ENCODE measurements around the gene LRRTM3.

The LRRTM3 gene

DNA sequence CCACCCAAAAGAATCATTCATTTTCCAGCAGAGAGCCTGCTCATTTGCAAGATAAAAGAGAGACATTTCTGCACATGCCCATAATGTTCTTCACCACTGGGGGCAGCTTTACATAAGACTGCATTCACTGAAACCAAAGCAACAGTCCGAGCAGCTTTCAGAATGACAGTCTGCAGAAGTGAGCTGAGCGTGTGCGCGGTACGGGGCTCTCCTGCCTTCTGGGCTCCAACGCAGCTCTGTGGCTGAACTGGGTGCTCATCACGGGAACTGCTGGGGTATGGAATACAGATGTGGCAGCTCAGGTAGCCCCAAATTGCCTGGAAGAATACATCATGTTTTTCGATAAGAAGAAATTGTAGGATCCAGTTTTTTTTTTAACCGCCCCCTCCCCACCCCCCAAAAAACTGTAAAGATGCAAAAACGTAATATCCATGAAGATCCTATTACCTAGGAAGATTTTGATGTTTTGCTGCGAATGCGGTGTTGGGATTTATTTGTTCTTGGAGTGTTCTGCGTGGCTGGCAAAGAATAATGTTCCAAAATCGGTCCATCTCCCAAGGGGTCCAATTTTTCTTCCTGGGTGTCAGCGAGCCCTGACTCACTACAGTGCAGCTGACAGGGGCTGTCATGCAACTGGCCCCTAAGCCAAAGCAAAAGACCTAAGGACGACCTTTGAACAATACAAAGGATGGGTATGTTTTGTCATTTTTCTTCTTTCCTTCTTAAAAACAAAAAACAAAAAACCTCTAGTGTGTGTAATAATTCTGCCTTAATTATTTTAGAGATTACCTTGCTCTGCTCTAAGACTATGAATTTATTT, at the start of gene LRRTM3:
TSS of gene LRRTM3 (plus strand) at position 141 of the 820 bp plus-strand sequence.
- no peak for DNase-seq

DNA sequence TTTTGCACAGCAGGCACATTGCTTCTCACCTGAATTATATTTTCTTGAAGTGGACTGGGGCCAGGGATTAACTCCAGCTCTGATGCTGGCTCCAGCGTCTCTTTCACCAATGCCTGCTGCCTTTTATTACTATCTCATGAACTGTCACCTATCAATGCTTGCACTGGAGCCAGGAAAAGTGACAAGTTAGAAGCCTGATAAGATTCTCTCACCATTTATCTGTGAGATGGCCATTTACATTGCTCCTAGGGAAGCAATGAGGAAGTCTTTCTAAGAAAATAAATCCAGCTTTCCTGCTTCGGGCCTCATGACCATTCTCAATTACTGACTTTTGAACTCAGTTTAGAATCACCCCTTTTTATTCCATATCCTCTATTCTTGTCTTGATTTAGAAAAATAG, 48.5 kb upstream of the LRRTM3 start:
- DNase-seq, result no peak

DNA sequence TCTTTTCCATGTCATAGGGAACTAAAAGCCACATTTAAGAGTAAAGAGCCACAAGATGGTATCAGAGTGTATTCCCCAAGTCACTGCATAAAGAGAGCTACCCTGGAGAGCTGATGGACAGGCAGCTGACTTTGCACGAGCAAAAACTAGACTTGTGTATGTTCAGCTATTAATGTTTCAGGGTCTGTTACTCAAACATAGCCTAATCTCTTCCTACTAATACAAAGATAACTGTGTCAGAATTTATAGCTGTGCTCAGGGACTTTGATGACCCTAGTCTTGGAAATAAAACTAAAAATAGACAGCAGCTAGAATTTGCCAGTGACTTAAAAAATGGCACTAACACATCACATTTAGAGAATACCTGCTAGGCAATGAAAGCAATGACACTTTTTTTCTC, 45.5 kb upstream of the LRRTM3 start:
- no peak for DNase-seq

DNA sequence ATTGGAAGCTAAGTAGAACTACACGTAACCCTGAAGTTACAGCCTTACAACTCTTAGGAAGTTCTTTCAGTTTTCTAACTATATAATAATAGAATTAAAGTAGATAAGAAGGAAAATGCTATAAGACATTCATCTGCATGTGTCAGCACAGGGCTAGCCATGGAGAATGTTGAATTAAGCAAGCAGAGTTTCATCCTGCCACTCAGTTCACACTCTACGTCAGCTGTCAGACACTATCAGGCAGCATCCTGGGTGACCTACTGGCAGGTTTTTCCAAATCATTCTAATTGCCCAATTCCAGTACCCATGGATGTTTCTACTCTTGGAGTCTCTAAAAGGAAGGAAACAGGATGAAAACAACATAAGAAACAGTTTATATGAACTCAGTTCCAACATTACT, 45.0 kb upstream of the LRRTM3 start:
- DNase-seq, result no peak

DNA sequence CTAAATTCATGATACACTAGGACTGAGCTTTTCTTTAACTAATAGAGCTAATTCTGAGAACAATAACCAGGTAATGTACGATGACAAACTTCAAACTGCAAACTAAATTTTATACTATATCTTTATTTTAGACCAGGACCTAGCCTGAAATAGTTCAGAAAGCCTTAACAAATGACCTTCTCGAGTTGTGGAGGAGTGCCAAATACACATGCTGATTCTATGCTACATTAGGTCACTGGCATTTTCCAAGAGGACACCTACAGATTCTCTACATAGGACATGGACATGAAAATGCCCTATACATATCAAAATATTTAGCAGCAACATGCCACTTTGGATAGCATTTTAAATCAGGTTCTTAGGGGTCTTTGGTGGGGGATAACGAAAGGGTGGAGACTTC, 44.0 kb upstream of the LRRTM3 start:
- no peak for DNase-seq

DNA sequence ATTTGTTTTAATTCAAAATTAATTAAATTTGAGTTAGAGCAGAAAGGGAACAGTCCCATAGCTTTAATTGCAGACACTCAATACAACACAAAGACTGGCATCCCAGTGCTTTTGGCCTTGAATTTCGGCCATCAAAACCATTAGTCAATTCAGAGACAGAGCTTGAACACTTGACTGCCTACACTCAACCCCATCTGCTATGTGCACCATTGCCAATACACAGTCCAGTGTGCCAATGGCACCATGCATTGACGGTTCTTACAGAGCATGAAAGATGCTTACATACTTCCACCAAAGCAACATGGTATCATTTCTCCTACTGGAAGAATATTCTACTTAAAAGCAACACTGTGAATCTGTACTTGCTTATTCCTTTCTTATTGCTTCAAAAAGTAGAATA, 43.6 kb upstream of the LRRTM3 start:
- no peak for DNase-seq

DNA sequence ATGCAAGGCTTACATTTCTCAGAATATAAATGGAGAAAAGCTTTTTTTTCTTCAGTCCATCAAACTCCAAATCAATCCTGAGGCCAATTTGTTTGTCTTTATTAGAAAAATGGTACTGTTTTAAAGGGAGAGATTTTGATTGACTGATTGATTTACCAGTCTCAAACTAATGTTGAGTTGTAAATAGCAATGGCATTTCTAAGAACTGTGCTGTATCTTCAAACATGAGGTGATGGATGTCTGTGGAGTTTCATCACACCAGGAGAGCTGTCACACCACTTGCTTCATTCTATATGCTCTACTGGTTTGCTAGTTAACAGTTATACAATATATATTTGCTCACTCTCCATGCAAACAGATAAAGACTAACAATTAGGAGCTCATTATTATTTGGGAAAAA, 39.0 kb upstream of the LRRTM3 start:
- DNase-seq, result no peak

DNA sequence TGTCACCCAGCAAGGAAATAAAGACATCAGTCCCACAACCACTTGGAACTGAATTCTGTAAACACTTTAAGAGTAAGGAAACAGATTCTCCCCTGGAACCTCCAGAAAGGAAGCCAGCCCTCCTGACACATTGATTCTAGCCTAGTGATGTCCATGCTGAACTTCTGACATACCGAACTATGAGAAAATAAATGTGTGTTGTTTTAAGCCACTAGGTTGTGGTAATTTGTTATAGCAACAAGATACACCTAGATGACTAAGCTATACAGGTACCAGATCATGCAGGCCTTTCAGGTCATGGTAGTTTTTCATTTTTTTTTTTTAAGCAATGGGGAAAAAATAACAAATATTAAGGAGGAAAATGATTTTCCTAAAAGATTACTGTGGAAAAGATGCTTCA, 37.6 kb upstream of the LRRTM3 start:
- DNase-seq, result no peak

DNA sequence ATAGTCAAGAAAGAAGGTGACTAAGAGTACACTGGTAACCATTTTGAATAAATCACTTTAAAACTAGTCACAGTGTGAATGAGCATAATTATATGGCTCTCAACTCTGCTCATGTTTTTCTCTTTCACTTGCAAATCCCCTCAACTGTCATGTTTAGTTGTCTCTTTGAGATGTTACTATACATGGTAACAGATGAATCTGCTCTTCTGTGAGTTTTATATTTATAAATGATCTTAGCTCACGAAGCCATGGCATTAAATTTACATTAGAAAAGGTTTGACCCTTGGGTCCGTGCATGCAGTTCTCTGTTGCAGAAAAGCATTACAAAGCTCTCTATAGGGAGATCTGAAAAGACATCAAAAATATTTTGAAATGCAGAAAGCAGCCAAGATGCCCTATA, 33.0 kb upstream of the LRRTM3 start:
- DNase-seq, result no peak

DNA sequence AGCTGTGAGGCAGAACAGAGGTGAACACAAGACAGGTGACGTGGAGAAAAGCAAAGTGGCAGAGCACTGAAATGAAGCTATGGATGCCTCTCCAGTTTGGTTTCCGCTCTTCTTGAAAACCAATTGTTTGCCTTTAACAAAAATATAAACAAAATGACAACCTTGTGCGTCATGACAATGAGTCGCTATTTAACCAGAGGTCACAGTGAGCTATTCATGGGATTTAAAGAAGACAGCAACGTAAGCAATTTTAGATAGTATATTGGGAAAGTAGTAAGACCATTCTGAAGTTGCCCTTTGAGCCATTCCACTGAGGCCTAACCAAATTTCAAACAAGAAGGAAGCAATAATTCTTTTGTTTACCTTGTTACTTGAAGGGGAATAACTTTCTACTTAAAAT, 15.2 kb upstream of the LRRTM3 start:
- DNase-seq, result no peak

DNA sequence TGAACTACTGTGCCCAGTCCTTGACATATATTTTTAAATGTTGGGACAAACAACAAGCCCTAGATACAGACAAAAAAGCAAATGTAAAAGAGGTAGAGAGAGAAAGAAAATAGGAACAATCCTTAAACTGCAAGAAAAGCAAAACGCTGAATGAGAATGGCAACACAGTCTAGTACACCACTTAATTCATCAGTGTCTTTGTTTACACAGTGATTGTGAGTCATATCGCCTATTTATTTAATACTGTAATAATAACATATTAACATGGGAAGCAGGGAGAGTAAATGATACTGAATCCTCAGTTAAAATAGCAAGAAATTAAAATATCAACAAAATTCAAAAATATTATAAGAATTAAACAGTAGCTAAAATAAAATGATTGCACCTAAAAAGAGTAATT, 9.8 kb upstream of the LRRTM3 start:
- DNase-seq, result no peak

DNA sequence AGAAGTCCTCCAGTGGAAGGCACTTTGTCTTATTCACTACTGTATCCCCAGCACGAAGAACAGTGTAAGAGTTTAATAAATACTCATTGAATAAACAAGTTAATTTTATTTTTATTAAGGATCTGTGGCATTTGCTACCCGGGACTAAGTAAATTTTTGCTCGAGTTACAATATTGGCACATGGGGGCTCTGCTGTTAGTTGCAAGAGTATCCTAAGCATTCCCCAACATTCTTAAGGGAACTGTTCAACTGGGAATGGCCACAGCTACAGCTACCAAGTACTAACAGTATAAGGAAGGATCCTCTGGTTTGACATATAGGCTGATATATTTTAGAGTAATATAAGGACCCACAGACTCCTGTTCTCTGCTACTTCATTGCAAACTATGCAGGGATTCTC, 8.7 kb upstream of the LRRTM3 start:
- no peak for DNase-seq

DNA sequence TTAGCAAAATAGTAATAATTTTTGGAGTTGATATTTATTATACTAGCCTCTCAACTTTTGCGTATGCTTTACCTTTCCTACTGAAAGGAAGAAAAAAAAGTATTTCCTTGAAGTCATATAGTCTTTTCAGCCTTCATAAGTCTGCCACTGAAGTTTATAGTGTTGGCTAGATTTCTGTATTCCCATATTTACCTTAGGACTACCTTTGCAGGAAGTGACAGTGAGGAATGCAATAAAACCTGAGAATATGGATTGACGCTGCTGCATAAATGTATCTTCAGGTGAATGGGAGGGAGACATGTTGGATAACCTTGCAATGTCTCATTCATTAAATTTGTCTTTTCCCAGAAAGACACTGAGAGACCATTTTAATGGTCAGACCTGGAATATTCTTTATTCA, 6.6 kb upstream of the LRRTM3 start:
- no peak for DNase-seq

DNA sequence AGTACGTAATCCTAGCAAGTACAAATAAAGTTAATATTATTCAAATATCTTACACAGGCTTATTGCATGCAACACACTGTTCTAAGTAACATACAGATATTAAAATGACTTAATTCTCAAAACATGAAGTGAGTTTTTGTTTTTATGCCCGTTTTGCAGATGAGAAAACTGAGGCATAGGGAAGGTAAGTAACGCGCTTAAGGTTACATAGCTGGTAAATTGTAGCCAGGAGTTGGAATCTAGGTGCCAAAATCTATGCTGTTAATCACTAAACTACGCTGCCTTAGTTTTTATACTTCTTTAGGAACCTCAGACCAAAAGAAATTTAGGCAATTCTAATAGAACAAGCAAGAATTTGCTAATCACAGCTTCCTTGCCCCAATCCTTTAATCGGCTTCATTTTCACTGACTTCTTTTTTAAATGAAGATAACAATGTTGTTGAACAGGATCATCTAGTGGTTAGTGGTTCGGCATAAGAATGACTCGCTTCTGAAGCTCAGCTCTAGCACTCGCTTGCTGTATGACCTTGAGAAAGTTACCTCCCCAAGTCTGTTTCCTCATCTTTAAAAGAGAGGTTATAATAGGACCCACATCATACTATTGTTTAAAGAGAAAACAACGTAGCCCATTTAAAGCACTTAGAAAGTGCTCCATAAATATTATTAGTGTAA, 1.0 kb upstream of the LRRTM3 start:
- no peak for DNase-seq

DNA sequence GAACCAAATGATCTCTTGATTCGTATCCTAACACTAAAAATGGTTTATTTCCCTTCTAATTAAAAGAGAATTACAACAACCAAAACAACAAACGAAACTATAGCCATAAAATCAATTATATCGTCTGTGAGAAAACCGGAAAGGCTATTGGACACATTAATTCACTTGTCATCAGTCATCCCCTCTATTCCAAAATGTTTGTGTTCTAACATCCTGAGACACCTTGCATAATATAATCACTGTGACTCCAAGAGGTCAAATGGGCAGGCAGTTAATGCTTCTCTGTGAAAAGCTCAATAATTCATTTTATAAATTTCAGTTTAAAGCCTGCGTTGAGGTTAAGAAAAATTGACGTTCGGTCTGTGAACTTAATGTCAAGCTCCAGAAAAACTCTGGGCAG, 463 bp upstream of the LRRTM3 start:
- no peak for DNase-seq

DNA sequence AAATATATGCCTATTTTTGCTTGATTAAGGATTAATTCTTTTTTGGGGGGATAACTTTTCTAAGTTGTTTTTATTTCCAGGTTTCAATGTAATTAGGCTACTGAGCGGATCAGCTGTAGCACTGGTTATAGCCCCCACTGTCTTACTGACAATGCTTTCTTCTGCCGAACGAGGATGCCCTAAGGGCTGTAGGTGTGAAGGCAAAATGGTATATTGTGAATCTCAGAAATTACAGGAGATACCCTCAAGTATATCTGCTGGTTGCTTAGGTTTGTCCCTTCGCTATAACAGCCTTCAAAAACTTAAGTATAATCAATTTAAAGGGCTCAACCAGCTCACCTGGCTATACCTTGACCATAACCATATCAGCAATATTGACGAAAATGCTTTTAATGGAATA, 1.0 kb downstream of the LRRTM3 start:
- no peak for DNase-seq

DNA sequence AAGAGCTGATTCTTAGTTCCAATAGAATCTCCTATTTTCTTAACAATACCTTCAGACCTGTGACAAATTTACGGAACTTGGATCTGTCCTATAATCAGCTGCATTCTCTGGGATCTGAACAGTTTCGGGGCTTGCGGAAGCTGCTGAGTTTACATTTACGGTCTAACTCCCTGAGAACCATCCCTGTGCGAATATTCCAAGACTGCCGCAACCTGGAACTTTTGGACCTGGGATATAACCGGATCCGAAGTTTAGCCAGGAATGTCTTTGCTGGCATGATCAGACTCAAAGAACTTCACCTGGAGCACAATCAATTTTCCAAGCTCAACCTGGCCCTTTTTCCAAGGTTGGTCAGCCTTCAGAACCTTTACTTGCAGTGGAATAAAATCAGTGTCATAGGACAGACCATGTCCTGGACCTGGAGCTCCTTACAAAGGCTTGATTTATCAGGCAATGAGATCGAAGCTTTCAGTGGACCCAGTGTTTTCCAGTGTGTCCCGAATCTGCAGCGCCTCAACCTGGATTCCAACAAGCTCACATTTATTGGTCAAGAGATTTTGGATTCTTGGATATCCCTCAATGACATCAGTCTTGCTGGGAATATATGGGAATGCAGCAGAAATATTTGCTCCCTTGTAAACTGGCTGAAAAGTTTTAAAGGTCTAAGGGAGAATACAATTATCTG, 1.6 kb downstream of the LRRTM3 start:
- DNase-seq, result no peak

DNA sequence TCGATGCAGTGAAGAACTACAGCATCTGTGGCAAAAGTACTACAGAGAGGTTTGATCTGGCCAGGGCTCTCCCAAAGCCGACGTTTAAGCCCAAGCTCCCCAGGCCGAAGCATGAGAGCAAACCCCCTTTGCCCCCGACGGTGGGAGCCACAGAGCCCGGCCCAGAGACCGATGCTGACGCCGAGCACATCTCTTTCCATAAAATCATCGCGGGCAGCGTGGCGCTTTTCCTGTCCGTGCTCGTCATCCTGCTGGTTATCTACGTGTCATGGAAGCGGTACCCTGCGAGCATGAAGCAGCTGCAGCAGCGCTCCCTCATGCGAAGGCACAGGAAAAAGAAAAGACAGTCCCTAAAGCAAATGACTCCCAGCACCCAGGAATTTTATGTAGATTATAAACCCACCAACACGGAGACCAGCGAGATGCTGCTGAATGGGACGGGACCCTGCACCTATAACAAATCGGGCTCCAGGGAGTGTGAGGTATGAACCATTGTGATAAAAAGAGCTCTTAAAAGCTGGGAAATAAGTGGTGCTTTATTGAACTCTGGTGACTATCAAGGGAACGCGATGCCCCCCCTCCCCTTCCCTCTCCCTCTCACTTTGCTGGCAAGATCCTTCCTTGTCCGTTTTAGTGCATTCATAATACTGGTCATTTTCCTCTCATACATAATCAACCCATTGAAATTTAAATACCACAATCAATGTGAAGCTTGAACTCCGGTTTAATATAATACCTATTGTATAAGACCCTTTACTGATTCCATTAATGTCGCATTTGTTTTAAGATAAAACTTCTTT, 2.3 kb downstream of the LRRTM3 start:
- no peak for DNase-seq

DNA sequence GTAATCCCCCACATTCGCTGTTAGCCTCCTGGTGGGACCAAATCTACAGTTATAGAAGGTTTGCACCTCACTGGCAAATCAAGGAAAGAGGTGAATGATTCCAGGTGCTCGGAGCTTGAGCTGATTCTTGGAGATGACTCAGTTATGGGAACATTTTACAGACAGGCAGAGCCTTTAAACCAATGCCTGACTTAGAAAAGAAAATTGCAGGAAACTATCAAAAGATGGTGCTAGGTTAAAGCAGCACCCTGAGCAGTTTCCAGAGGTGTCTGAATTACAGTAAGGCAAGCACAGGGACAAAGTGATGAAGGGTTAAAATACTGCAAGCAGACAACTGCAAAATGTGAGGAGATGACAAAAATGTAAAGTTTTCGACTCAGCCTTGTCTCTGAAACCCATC, 2.9 kb downstream of the LRRTM3 start:
- no peak for DNase-seq

DNA sequence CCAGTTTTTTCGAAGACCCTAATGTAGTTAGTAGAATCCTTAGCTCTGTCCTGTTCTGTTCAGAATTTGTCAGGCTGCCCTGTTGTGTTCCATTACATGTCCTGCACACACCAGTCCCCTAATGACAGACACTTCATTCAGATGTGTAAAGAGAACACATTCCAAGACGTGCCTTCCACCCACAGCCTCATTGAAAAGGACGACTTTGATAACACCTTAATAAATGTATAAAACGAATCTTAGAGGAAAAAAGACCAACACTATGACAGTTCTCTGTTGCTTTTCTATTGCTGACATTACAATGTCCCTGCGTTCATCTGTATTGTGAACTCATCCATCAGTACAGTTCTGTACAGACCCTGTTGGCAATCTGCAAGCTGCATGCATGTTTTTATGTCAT, 3.5 kb downstream of the LRRTM3 start:
- DNase-seq, result no peak

DNA sequence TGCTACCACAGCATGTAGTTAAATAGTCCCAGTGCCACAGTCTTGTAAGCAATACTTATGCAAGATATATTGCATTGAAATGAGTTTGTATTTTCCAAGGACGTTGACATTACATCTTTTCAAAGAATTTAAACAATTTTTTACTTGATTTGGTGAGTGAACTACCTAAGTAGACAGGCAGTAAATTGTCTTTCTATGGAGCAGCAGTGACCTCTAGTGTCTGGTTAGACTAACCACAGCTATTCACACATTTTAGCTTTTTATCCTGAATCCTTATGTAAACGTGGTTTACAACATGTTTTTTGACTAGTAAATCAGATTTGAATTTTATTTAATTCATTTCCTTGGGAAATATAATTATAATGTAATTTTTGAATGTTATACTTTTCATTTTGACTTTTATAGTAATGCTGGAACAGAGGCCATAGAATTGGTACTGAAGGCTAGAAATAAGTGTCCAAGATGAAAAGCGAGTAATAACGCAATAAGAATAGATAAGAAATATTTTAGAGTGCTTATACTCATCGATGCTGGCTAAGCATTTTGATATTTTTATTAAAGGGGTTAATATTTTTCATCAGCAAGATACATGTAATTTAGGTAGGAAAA, 5.6 kb downstream of the LRRTM3 start:
- DNase-seq, result peak; percentile 0 to 19

DNA sequence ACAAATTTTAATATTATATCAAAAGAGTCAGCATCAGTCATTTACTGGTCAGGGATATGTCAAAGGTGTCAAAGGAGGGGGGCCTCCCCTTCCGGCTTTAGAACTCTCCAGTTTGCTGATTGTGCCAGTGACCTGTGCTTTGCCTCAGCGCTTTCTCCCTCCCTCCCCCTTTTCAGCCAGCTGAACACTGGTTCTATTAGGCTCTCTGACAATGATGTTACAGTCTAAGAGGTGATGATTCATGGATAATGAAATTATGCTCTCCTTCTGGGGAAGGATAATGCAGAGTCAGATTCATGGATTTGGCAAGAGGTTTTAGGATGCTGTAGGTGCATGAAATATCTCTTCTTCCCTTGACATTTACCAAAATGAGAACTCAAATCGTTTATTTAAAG, 6.1 kb downstream of the LRRTM3 start:
- no peak for DNase-seq

DNA sequence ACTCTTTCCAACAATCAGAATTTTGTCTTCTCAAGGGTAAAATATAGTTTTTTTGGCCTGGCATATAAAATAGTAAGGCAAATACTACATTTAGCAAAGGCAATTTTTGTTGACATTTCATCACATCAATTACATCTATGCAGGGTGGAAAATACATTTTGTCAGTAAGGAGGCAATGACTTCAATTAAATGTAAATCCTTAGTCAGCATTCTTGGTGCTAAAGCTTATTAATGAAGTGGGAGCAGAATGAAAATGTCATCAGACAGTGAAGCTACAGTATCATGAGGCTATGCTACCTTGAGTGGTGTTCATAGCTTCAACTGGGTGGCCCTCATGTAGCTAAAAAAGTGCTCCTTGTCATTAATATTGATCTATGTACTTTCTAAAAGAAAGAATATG, 8.9 kb downstream of the LRRTM3 start:
- no peak for DNase-seq
